HG02852 (cell line): ENCODE measurements around the gene LNX1.
"Not testable (repeated sequence)": the region's sequence is repeated elsewhere in the genome, so short reads cannot be mapped to it uniquely, and the experiment has no call there.

Source experiments
- ATAC-seq: cut with Tn5 transposase; IDR thresholded peaks from one replicate; pipeline ENCODE4 v1.9.1; 2021; ENCODE audit warnings: mild to moderate bottlenecking, moderate library complexity; ENCODE audit not compliant: unreplicated experiment

Gene LNX1

GRCh38 chr4:53476232-53477037 is 114.9 kb downstream of the LNX1 start:
- no peak for ATAC-seq

GRCh38 chr4:53466576-53466975 is 124.7 kb downstream of the LNX1 start:
- ATAC-seq, result not testable (repeated sequence)

DNA sequence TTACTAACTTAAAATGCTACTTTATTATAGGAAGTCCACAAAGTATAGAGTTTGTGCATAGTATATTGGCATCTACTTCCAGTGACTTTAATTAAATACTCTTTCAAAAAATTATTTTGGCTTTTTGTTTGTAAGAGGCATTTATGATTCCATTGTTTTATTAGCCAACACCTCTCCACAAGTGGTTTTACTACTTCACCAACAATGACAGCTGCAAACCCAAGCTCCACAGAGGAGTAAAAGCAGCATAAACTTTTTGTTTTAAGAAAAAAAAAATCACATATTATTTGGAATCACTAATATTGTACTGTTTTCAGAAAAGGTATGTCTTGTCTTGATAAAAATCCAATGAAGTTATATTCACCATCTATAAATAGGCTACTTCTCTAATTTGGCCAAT is 125.4 kb downstream of the LNX1 start:
- no peak for ATAC-seq

DNA sequence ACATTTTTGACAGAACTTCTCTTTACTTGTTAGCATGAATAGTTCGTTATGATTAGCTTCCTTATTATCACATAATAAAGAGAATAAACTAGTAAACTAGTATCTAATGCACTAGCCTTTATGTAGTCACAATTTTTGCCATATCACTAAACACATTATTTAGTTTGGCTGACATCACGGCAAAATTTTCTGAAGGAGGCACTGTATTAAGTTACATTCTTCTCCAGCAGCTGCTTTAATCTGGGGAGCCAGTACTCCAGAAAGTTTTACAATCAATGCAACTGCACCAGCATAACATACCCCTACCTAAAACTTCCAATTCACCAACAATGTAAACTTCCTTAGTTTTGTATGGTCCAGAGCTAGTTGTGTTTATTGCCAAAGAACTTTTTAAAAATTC is 126.0 kb downstream of the LNX1 start:
- no peak for ATAC-seq

- no peak for ATAC-seq
Measured at GRCh38 chr4:53463340-53463739, 127.9 kb downstream of the LNX1 start.

DNA sequence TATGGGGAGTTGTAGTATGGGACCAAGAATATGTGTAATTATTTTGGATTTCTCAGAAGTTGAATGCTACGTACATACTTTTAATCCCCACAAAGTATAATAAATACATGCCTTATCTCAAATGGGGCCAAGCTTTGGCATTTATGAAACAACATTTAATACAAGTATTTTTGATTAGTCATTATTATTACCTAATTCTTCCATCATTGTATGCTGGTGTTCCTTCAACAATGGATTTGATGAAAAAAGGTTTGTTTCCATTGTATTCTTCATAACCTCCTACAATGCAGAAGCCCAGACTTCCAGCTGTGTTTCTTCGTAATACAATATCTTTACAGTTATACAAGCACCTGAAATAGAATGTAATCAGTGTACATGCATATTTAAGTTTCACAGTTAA is 130.0 kb downstream of the LNX1 start:
- no peak for ATAC-seq

- no peak for ATAC-seq
Measured at GRCh38 chr4:53459548-53459947, 131.7 kb downstream of the LNX1 start.

GRCh38 chr4:53456178-53456577 is 135.1 kb downstream of the LNX1 start:
- no peak for ATAC-seq

DNA sequence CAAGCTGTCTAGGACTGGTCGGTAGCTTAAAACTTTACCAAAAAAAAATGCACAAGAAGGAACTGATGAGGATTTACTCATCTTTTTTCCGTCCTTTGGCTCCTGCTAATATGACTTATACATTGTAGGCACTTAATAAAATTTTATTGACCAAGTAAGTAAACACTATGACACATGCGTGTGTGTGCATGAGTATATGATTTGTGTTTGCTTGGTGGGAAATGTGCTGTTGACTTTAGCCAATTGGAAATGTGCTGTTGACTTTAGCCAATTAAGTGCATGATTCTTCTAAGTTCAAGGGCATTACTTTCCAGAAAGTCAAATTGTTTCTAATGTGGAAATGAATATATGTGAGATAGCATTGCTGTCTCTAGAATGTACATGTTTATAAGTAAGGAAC is 135.5 kb downstream of the LNX1 start:
- ATAC-seq, result no peak

DNA sequence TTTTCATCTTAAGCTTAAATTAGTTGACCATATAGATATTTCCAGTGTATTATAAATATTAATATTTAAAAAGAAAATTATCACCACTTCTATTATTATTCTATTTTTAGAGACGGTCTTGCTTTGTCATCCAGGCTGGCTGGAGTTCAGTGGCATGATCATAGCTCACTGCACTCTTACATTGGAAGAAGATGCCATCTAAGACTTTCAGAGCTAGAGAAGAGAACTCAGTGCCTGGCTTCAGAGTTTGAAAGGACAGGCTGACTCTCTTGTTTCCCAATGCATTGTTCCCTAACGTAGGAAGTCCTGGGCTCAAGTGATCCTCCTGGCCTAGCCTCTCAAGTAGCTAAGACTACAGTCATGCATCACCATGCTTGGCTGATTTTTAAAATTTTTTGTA is 137.9 kb downstream of the LNX1 start:
- no peak for ATAC-seq

DNA sequence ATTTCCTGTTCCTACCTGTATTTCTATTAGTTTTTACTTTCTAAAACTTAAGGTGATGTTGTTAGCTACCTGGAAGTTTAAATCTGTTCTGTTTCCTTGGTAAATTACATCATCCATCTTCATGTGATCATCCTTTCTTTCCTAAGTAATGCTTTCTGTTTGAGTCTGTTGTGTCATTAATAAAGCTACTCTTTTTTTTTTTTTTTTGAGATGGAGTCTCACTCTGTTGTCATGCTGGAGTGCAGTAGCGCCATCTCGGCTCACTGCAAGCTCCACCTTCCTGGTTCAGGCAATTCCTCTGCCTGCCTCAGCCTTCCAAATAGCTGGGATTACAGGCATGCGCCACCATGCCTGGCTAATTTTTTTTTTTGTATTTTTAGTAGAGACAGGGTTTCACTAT is 140.5 kb downstream of the LNX1 start:
- ATAC-seq, result no peak

DNA sequence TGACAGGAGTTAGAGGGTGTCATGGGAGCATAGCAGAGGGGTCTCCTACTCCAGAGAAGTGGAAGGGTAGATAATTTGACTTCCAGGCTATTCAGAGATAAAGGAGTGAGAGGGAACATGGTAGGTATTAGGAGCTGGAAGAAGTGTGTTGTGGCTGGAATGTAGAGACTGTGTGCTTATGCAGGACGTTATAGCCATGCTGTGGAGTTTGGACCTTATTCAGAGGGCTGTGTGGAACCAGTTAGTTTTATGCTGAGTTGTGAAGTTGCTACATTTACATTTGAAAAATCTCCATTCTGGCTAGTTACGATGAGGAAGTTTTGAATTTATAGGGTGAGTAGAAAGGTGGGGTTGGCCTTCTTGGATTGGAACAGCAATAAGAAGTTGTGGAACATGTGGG is 146.3 kb downstream of the LNX1 start:
- no peak for ATAC-seq

DNA sequence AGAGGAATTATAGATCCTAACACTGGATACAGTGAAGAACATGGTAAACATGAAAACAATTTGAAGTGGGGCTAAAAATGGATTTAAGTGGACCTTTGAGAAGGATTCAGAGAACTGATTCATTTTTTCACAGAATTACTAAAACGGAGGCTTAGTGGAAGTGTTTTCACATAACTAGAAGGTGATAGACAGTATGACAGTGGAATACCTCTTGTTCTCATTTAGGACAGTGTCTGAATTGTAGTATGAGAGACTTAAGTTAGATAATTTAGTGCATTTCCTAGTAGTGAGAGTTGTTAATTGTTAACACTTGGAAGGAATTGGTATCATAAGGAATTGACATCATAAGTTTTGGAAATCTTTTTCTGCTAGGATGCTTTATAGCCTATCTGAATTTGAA is 149.7 kb downstream of the LNX1 start:
- no peak for ATAC-seq

DNA sequence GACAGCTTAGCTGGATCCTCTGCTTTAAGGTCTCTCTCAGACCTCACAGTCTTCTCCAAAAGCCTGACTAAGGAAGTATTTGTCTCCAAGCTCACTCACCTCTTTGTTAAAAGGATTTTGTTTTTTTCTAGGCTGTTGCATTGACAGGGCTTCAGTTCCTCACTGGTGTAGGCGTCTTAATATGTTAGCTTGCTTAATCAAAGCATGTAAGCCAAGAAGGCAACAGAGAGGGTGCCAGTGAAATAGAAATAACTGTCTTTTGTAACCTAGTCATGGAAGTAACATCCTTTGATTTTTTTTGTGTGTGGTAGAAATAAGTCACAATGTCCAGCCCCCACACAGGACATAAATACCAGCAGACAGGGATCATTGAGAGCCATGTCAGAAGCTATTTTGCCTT is 155.0 kb downstream of the LNX1 start:
- no peak for ATAC-seq

DNA sequence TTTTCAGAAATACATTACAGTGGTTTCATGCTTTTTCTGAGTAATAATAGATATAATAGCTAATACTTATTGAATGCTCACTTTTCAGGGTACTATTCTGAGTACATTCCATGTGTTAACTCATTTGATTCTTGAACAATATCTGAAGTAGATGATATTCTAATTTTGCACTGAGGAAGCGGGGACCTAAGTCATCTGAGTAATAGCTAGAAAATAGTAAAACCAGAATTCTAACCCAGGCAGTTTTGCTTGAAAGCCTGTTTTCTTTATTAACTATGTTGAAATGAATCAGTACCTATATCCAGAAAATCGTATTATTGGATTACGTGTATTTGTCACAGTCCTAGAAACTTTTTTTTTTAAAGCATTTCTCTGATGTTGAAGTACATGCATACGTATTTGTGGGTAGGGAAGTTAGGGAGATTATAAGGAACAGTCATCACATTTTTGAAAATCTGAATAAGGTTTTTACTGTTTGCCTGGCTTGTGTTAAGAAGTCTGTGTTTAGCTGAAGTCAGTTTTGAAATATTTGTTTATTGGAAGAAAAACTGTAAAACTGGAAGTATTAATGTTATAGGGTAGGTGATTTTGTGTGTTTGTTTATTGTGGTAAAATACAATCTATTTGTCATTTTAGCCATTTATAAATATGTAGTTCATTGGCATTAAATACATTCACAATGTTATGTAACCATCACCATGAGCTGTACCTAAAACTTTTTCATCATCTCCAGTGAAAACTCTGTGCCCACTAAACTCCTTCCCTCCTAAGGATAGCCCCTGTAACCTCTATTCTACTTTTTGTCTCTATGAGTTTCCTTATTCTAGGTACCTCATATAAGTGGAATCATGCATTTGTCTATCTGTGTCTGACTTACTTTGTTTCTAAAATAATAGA is 158.5 kb downstream of the LNX1 start:
- ATAC-seq, result peak; percentile 90

DNA sequence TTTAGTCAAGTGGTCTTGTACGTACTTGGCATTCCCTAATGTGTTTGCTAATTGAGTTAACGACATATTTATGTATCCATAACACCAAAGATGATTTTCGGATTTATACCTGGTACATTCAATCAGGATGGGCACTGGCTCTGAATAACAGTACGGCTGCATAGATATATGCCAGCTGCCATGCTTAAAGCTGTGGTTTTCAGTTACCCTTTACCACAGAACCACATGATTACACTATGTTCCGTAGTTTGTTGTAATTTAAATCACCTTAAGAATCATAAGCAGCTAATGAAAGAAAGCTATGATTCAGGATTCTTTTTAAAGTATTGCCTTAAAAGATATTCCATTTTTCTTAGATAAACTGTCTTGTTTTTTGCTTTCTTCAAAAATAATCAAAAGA is 160.2 kb downstream of the LNX1 start:
- no peak for ATAC-seq

DNA sequence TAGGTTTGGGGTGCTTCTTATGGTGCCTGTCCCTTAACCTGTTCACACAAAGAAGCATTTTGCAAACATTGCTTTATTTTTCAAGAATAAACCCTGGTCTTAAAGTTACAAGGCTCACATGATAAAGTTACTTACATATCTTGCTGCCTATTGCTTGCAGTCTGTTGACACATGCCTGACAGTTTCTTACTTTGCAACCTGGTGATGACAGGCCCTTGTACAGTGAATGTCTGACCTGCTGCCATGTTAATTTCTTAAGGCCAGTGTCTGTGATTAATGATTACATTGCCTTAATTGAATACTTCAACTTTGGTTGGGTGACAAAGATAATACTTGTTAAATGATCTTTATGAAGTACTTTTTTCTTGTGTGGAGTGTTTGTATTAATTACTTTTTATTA is 163.9 kb downstream of the LNX1 start:
- no peak for ATAC-seq

DNA sequence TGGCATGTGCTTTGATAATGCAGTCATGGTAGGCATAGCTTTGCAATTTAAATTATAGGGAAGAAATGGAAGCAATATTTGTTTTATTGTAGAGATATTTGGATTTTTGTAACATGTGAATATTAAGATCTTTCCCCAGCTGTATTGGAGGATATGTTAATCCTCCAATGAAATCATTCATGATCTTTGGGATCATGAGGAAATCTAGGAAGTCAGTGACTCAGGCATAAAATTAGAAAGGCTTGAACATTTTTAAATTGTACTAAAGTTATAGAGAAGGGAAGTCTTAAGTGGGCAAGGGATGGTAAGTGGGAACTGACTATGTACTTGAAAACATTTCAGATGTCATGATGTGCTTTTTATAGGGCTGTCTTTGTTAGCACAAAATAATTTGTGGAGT is 167.0 kb downstream of the LNX1 start:
- no peak for ATAC-seq

GRCh38 chr4:53422367-53422766 is 168.9 kb downstream of the LNX1 start:
- no peak for ATAC-seq

DNA sequence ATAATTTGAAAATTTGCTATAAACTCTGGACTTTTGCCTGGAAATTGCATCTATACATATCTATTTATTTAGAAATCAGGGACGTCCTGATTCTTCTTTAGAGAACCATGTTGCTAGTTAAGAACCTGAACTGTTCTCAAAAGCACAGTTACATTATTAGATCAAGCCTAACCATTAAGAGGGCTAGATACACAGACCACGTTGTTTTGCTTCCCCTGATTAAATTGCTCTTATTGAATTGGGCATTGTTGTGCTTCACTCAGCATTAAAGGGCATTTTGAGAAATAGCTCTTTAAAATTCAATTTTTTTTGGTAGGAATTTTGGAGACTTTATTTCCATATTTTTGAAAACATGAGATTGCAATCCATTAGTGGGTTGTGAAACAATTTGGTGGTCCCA is 169.5 kb downstream of the LNX1 start:
- no peak for ATAC-seq

DNA sequence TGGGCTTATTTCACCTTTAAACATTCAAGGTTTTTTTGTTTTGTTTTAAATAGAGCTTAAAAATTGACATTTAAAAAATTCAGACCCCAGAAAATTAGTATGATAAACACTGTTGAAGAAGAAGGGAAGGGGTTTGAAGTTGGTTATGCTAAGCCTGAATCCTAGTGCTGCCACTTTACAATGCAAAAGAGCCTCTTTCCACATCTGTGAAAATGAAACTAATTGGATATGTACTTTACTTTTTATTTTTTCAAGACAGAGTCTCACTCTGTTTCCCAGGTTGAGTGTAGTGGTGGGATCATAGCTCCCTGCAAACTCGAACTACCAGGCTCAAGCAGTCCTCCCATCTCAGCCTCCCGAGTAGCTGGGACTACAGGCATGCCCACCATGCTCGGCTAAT is 172.1 kb downstream of the LNX1 start:
- ATAC-seq, result no peak

GRCh38 chr4:53409479-53409878 is 181.8 kb downstream of the LNX1 start:
- ATAC-seq, result not testable (repeated sequence)
